Uterus (tissue), 4 donors: ENCODE measurements around the gene ANGPTL8. TPM values are rescaled to one million over a fixed set of nuclear protein-coding genes. Genes with fewer than 3 reads are reported as not detected.
A peak's percentile ranks its signal among the peaks of the same experiment; 100 is the strongest.

Source experiments
- DNase-seq, 2 donors: peaks; one replicate each; pipeline ENCODE4 v3.0.0-alpha.2; 2019 to 2020
- H3K27ac ChIP-seq, 2 donors: fragments of 200-600 bp; sonication (generic); 1 replicate in 1 of 2; 2 replicates in 1 of 2; pipeline ENCODE4 v1.5.1; 2016 to 2018
- H3K27me3 ChIP-seq, 2 donors: fragments of 200-600 bp; sonication (generic); one replicate each; pipeline ENCODE4 v1.5.1; 2018 to 2019; ENCODE audit warnings: control low read depth in 1 of 2
- H3K36me3 ChIP-seq, 2 donors: fragments of 200-600 bp; sonication (generic); one replicate each; pipeline ENCODE4 v1.5.1; 2019; ENCODE audit warnings: control low read depth in 1 of 2
- H3K4me1 ChIP-seq, 2 donors: fragments of 200-600 bp; sonication (generic); one replicate each; pipeline ENCODE4 v1.5.1; 2018 to 2019; ENCODE audit warnings: control low read depth in 1 of 2
- H3K4me3 ChIP-seq, 2 donors: fragments of 200-600 bp; sonication (generic); 1 replicate in 1 of 2; 2 replicates in 1 of 2; pipeline ENCODE4 v1.5.1; 2018 to 2019; ENCODE audit warnings: mild to moderate bottlenecking in 1 of 2
- H3K9me3 ChIP-seq, 2 donors: fragments of 200-600 bp; sonication (generic); one replicate each; pipeline ENCODE4 v1.5.1; 2019; ENCODE audit warnings: control low read depth in 1 of 2
- CTCF ChIP-seq, 4 experiments: fragments of 200-600 bp in 2 of 4; fragments of 450-650 bp in 2 of 4; sonication (generic) in 2 of 4; IDR thresholded peaks; one replicate each; pipeline ENCODE4 v1.5.1; 2016 to 2019; ENCODE audit warnings: antibody characterized with exemption in 4 of 4, mild to moderate bottlenecking in 2 of 4, moderate library complexity in 1 of 4
- POLR2A ChIP-seq, 2 donors: fragments of 450-650 bp; IDR thresholded peaks; one replicate each; pipeline ENCODE4 v1.6.1; 2016; ENCODE audit warnings: antibody characterized with exemption in 2 of 2, mild to moderate bottlenecking in 1 of 2, moderate library complexity in 1 of 2
- intact Hi-C: fragments of 100-400 bp; cut with DNase I; formaldehyde crosslinking; loops from one replicate; pipeline ENCODE4 v1.15.1; 2023; ENCODE audit warnings: low total_unique reads
- total RNA-seq, 4 donors: library from RNA; depleted of rRNA in 3 of 4; stranded (reverse); fragments of >200 nt in 3 of 4; gene quantifications; one replicate each; pipeline versions ENCODE4 v1.1.0 to v1.2.4, GENCODE V29; 2014 to 2023
- donor health status: DM: yes; HTN: yes; CAD: no.

Gene ANGPTL8
- total RNA-seq, 4 donors from 2014 or later, result 3.0 TPM; not detected in 3

- Histone ChIP-seq H3K27me3 (no peaks in the 10 kb centered on the region), H3K27ac (peak overlapping the region; percentile 98 to 99), H3K4me3 (peak overlapping the region; percentile 51 to 94), H3K9me3 (no peaks in the 10 kb centered on the region), H3K4me1 (peaks cover 8 to 18% of the 10 kb centered on the region in 2 donors), H3K36me3 (no peaks in the 10 kb centered on the region)
- intact Hi-C loops, result loop anchor here (5.0 kb wide), 1 partner anchor 34 kb away; no protein-coding TSS in a partner anchor
- TF ChIP-seq POLR2A (IDR thresholded peaks at IDR 0.05) (no peak), CTCF (IDR thresholded peaks at IDR 0.05) (no peak)
- peak; percentile 60 to 67 for DNase-seq
Observed at GRCh38 chr19:11196406-11197287, 42.8 kb upstream of the ANGPTL8 start.

- DNase-seq, result peak; percentile 86 to 89
- TF ChIP-seq POLR2A (IDR thresholded peaks at IDR 0.05), result peak; percentile 83 to 96
- peak in 1 of 4 experiments; percentile 18 for TF ChIP-seq CTCF (IDR thresholded peaks at IDR 0.05)
- Histone ChIP-seq H3K36me3 (no peaks in the 10 kb centered on the region), H3K27me3 (no peaks in the 10 kb centered on the region), H3K4me1 (peaks cover 8 to 16% of the 10 kb centered on the region in 2 donors), H3K27ac (peak within 1 kb of the TSS; percentile 98 to 99), H3K4me3 (peak within 1 kb of the TSS; percentile 51 to 94), H3K9me3 (no peaks in the 10 kb centered on the region)
- intact Hi-C loops, result loop anchor here (5.0 kb wide), 1 partner anchor 35 kb away; no protein-coding TSS in a partner anchor
Observed at GRCh38 chr19:11197291-11198174, 41.9 kb upstream of the ANGPTL8 start, which contains the start of gene KANK2. TSS of gene KANK2 (minus strand) at chr19:11197545. CDS start at chr19:11194511, 3,034 bp downstream.

GRCh38 chr19:11198175-11198534 is 41.3 kb upstream of the ANGPTL8 start:
- H3K9me3 ChIP-seq, result no peaks in the 10 kb centered on the region
- no peak for DNase-seq
- intact Hi-C loops, result loop anchor here (5.0 kb wide), 1 partner anchor 36 kb away; no protein-coding TSS in a partner anchor
- H3K27ac ChIP-seq, result peak overlapping the region; percentile 98 to 99
- no peaks in the 10 kb centered on the region for H3K36me3 ChIP-seq
- H3K4me3 ChIP-seq, result peak overlapping the region in 1 of 2 donors; percentile 94
- TF ChIP-seq POLR2A (IDR thresholded peaks at IDR 0.05) (no peak), CTCF (IDR thresholded peaks at IDR 0.05) (no peak)
- H3K27me3 ChIP-seq, result no peaks in the 10 kb centered on the region
- peaks cover 11 to 12% of the 10 kb centered on the region in 2 donors for H3K4me1 ChIP-seq

GRCh38 chr19:11198769-11199424 is 40.5 kb upstream of the ANGPTL8 start:
- H3K4me1 ChIP-seq, result peaks cover 5 to 9% of the 10 kb centered on the region in 2 donors
- peak overlapping the region; percentile 98 to 99 for H3K27ac ChIP-seq
- no peaks in the 10 kb centered on the region for H3K27me3 ChIP-seq
- TF ChIP-seq POLR2A (IDR thresholded peaks at IDR 0.05), result no peak
- TF ChIP-seq CTCF (IDR thresholded peaks at IDR 0.05), result no peak
- no peak for DNase-seq
- H3K9me3 ChIP-seq, result no peaks in the 10 kb centered on the region
- intact Hi-C loops, result loop anchor here (5.0 kb wide), 1 partner anchor 37 kb away; no protein-coding TSS in a partner anchor
- H3K36me3 ChIP-seq, result no peaks in the 10 kb centered on the region
- no peak overlapping the region for H3K4me3 ChIP-seq
